Uterus (tissue), 4 donors: ENCODE results near the gene PRSS8. TPM values are rescaled to one million over a fixed set of nuclear protein-coding genes. Genes with fewer than 3 reads are reported as not detected.
"Not testable (repeated sequence)": the region's sequence is repeated elsewhere in the genome, so short reads cannot be mapped to it uniquely, and the experiment has no call there.

ENCODE experiments used
- DNase-seq, 2 donors: peaks; one replicate each; pipeline ENCODE4 v3.0.0-alpha.2; 2019 to 2020
- H3K27ac ChIP-seq, 2 donors: fragments of 200-600 bp; sonication (generic); 1 replicate in 1 of 2; 2 replicates in 1 of 2; pipeline ENCODE4 v1.5.1; 2016 to 2018
- H3K27me3 ChIP-seq, 2 donors: fragments of 200-600 bp; sonication (generic); one replicate each; pipeline ENCODE4 v1.5.1; 2018 to 2019; ENCODE audit warnings: control low read depth in 1 of 2
- H3K36me3 ChIP-seq, 2 donors: fragments of 200-600 bp; sonication (generic); one replicate each; pipeline ENCODE4 v1.5.1; 2019; ENCODE audit warnings: control low read depth in 1 of 2
- H3K4me1 ChIP-seq, 2 donors: fragments of 200-600 bp; sonication (generic); one replicate each; pipeline ENCODE4 v1.5.1; 2018 to 2019; ENCODE audit warnings: control low read depth in 1 of 2
- H3K4me3 ChIP-seq, 2 donors: fragments of 200-600 bp; sonication (generic); 1 replicate in 1 of 2; 2 replicates in 1 of 2; pipeline ENCODE4 v1.5.1; 2018 to 2019; ENCODE audit warnings: mild to moderate bottlenecking in 1 of 2
- H3K9me3 ChIP-seq, 2 donors: fragments of 200-600 bp; sonication (generic); one replicate each; pipeline ENCODE4 v1.5.1; 2019; ENCODE audit warnings: control low read depth in 1 of 2
- POLR2A ChIP-seq, 2 donors: fragments of 450-650 bp; IDR thresholded peaks; one replicate each; pipeline ENCODE4 v1.6.1; 2016; ENCODE audit warnings: antibody characterized with exemption in 2 of 2, mild to moderate bottlenecking in 1 of 2, moderate library complexity in 1 of 2
- intact Hi-C: fragments of 100-400 bp; cut with DNase I; formaldehyde crosslinking; loops from one replicate; pipeline ENCODE4 v1.15.1; 2023; ENCODE audit warnings: low total_unique reads
- total RNA-seq, 4 donors: library from RNA; depleted of rRNA in 3 of 4; stranded (reverse); fragments of >200 nt in 3 of 4; gene quantifications; one replicate each; pipeline versions ENCODE4 v1.1.0 to v1.2.4, GENCODE V29; 2014 to 2023
- TF ChIP-seq, protein P1 (sequence below), 4 experiments: fragments of 200-600 bp in 2 of 4; fragments of 450-650 bp in 2 of 4; sonication (generic) in 2 of 4; IDR thresholded peaks; one replicate each; pipeline ENCODE4 v1.5.1; 2016 to 2019; ENCODE audit warnings: antibody characterized with exemption in 4 of 4, mild to moderate bottlenecking in 2 of 4, moderate library complexity in 1 of 4
- donor health status: DM: yes; HTN: yes; CAD: no.

Gene PRSS8
- total RNA-seq, 4 donors from 2014 or later: 0.26 to 8.7 TPM; not detected in 2

- TF ChIP-seq, protein P1, sequence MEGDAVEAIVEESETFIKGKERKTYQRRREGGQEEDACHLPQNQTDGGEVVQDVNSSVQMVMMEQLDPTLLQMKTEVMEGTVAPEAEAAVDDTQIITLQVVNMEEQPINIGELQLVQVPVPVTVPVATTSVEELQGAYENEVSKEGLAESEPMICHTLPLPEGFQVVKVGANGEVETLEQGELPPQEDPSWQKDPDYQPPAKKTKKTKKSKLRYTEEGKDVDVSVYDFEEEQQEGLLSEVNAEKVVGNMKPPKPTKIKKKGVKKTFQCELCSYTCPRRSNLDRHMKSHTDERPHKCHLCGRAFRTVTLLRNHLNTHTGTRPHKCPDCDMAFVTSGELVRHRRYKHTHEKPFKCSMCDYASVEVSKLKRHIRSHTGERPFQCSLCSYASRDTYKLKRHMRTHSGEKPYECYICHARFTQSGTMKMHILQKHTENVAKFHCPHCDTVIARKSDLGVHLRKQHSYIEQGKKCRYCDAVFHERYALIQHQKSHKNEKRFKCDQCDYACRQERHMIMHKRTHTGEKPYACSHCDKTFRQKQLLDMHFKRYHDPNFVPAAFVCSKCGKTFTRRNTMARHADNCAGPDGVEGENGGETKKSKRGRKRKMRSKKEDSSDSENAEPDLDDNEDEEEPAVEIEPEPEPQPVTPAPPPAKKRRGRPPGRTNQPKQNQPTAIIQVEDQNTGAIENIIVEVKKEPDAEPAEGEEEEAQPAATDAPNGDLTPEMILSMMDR (IDR thresholded peaks at IDR 0.05): no peak
- no peak for TF ChIP-seq POLR2A (IDR thresholded peaks at IDR 0.05)
- intact Hi-C loops: no loop called here
- Histone ChIP-seq H3K36me3 (no peaks in the 10 kb centered on the region), H3K9me3 (no peaks in the 10 kb centered on the region), H3K4me3 (no peak overlapping the region), H3K4me1 (no peaks in the 10 kb centered on the region), H3K27ac (no peak overlapping the region), H3K27me3 (peaks cover 0 to 6% of the 10 kb centered on the region in 2 donors)
- no peak for DNase-seq
These were observed 13.4 kb upstream of the PRSS8 start for GRCh38 chr16:31148896-31149295.

- peaks cover 0 to 6% of the 10 kb centered on the region in 2 donors for H3K27me3 ChIP-seq
These were observed 12.8 kb upstream of the PRSS8 start for GRCh38 chr16:31148281-31148728.

GRCh38 chr16:31147574-31147973 lies 12.0 kb upstream of the PRSS8 start:
- no peaks in the 10 kb centered on the region for H3K4me1 ChIP-seq
- peaks cover 0 to 6% of the 10 kb centered on the region in 2 donors for H3K27me3 ChIP-seq
- no peak for DNase-seq
- no peak overlapping the region for H3K27ac ChIP-seq
- TF ChIP-seq, protein P1 (IDR thresholded peaks at IDR 0.05): no peak
- no peak for TF ChIP-seq POLR2A (IDR thresholded peaks at IDR 0.05)
- no peaks in the 10 kb centered on the region for H3K9me3 ChIP-seq
- no peaks in the 10 kb centered on the region for H3K36me3 ChIP-seq
- intact Hi-C loops: no loop called here
- H3K4me3 ChIP-seq: no peak overlapping the region

More at GRCh38 chr16:31148281-31148728, 12.8 kb upstream of the PRSS8 start:
- TF ChIP-seq, protein P1 (IDR thresholded peaks at IDR 0.05): no peak
- no peak for TF ChIP-seq POLR2A (IDR thresholded peaks at IDR 0.05)
- no peak for DNase-seq
- no peak overlapping the region for H3K27ac ChIP-seq
- intact Hi-C loops: no loop called here
- H3K9me3 ChIP-seq: no peaks in the 10 kb centered on the region
- H3K36me3 ChIP-seq: no peaks in the 10 kb centered on the region
- no peak overlapping the region for H3K4me3 ChIP-seq
- no peaks in the 10 kb centered on the region for H3K4me1 ChIP-seq

- peaks cover 0 to 5% of the 10 kb centered on the region in 2 donors for H3K4me1 ChIP-seq
- no peaks in the 10 kb centered on the region for H3K9me3 ChIP-seq
- H3K27ac ChIP-seq: no peak overlapping the region
- intact Hi-C loops: no loop called here
- no peak overlapping the region for H3K4me3 ChIP-seq
- peaks cover 0 to 6% of the 10 kb centered on the region in 2 donors for H3K27me3 ChIP-seq
- no peaks in the 10 kb centered on the region for H3K36me3 ChIP-seq
- no peak for DNase-seq
- TF ChIP-seq, protein P1 (IDR thresholded peaks at IDR 0.05): no peak
- no peak for TF ChIP-seq POLR2A (IDR thresholded peaks at IDR 0.05)
These were observed 10.0 kb upstream of the PRSS8 start for GRCh38 chr16:31145398-31145990.

- H3K27ac ChIP-seq, DNase-seq, H3K4me3 ChIP-seq, H3K36me3 ChIP-seq, H3K4me1 ChIP-seq, H3K27me3 ChIP-seq, H3K9me3 ChIP-seq, intact Hi-C loops: not testable (repeated sequence)
These were observed 8.9 kb upstream of the PRSS8 start for GRCh38 chr16:31144418-31144817.
